Fibroblast of peridontal ligament (primary cell): ENCODE results near the gene KCTD1.
A peak's percentile ranks its signal among the peaks of the same experiment; 100 is the strongest.

Source experiments
- DNase-seq: peaks from one replicate; pipeline ENCODE4 v3.0.0-alpha.2; 2010; ENCODE audit errors: extremely low read depth

KCTD1 gene

DNA sequence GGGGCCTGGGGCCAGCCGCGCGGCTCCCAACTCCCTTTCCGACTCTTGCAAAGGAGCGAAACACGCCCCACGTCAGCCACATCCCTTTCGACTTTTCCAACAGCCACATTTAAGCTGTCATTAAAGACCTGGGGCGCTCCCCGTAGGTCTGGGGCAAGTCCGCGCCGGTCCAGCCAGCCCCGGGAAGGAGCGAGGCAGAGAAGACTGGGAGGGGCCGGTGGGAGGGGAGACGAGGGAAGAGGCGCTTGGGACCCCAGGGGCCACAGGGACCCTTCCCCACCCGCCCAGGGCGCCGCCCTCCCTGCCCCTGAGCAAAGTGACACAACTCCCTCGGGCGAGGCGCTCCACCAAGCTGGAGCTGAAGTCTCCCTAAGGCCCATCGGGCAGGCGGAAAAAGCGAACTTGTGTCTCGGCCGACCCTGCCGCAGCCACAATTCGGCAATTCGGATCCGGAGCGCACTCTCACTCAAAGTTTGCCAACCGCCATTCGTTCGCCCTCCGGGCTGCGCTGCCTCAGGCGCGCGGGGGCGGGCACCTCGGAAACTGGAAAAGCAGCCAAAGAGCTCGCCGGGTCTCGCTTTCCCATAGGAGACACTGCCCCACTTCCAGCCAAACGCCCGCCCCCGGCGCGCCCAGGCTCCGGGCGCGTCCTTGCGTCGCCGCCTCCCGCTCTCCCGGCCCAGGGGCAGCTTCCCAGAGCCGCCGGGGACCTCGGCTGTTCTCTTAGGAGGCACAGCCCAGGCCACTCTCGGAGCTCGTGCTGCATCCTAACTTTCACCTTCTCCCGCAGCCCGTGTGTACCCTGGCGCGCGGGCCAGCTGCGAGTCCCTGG is 1.1 kb upstream of the KCTD1 start:
- peak; percentile 40 for DNase-seq

DNA sequence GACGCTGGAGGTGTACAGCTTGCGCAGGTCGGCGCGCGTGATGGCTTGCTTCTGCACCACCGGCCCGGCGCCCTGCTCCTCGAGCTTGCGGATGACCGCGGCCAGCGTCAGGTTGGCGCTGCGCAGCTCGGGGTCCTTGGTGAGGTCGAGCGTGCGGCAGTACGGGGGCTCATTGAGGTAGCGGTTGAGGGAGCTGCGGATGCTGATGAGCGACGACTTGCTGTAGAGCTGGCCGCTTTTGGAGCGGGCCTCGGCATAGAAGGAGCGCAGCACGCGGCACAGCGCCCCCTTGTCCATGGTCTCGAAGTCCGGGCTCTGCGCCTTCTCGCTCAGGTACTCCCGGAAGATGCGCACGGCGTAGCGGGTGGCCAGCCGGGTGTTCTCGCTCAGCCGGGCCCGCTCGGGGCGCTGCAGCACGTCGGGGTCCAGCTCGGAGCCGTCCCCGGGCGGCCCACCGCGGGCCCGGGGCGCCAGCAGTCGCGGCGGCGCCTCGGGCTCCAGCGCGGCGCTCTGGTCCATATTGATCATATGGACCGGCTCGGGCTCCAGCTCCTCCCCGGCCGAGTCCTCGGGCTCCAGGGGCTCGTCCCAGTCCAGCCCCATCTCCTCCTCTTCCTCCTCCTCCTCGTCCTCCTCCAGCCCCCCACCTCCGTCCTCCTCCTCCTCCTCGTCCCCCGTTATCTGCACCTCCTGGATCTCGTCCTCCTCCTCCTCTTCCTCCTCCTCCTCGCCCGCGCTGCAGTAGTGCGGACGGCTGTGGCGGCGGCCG is 523 bp downstream of the KCTD1 start:
- peak; percentile 69 for DNase-seq

DNA sequence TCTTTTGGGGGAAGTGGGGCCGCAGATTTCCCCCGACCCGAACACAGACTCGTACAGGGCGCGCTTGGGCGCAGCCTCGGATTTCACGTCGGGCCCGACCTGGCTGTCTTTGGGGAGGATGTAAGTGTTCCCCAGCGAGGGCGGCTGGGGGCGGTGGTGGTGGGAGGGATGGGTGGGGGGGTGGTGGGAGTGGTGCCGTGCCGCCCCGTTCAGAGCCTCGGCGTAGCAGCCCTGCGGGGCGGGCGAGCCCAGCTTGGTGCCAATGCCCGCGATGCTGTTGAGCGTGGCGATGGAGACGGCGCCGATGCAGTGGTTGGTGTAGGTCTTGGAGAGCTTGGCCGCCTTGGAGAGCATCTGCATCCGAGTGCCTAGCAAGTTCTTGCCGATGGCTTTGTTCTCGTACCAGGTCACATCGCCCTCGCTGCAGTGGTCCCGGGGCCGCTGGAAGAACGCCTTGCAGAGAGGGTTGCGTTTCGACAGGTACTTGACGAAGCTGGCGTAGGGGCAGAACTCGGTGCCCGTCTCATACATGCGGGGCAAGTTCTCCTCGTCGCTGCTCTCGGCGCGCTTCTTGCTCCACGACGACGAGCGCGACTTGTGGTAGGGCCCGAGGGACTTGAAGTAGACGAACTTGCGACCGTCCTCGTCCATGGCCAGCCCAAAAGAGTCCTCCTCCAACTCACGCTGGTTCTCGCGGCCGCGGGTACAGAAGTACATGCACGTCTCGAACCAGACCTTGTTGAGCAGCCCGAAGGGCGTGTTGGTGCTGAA is 1.3 kb downstream of the KCTD1 start:
- no peak for DNase-seq

DNA sequence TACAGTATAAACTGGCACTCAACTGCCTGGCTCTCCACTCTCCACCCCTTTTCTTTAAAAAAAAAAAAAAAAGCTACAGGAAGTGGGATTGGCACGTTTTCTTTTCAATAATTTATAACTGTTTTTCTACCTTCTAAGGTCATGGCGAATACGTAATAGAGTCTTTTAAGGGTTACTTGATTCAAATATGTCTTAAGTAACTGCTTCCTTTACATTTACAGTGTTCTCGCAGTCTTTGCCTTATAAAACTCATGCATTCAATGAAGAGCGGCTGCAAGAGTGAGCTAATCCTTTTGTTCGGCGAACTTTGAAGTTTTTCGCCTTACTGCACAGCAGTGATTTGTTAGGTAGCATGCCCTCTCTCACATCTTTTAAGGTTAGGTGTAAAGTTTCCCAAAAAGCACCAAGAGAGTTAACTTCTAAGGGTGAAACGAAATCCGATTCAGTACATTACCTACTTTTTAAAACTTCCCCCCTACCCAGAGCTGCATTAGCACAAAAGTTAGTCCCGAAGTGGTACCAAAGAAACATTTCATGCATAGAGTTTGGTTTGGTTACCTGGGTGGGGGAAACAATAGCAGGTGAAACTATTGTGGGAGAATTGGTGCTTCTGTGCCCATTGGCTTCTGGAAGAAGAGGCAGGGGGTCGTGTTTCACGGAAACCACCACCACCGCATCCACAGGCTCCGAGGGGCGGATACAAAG is 2.0 kb downstream of the KCTD1 start:
- DNase-seq = peak; percentile 36

DNA sequence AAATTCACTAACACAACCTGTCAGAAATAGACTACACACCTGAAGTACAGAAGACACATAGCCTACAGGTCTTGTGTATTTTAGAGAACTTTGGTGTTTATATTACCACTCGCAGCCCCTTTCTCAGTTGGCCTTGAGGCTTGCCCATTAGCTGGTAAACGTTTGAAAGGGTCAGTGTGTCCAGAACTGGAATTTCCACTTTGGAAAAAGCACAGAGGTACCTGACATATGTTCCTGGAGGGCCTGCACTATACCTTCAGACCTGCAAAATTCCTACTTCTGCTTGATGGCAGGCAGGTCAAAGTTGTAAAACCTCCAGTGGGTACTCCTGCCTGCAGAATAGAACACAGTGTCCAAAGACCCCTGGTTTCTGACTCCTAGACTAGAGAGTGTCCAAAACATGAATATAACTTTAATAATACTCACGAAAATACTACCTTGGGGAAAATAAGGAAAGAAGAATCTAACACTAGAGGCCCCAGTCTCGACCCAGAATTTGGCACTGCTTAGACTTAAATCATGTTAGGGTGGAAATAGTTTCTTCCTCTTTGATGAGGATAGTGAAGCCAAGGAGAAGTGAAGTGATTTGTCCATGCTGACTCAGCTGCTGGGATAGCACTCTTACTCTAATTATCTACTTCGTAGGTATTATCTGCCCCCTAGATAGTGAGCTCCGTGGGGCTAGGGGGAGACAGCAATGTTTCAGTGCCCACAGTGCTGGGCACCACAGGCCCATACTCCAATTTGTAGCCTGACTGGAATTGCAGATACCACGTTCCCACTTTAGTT is 2.8 kb downstream of the KCTD1 start:
- no peak for DNase-seq

DNA sequence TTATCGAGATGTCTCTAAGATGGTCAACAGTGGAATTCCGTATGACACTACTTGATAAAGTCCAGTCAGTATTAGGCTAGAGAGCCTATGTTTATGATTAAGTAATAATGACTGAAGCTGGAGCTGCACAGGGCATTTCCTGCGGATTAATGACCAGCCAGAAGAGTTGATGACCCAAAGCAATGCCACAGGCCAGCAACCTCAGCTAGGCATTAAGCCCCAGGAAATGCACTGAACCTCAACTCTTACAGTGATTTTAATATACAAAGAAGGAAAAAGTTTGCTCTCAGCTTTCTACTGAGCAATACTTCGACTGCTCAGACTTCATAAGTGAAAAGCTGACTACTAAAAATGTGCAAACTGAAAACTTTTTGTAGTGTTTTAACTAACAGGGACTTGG is 3.9 kb downstream of the KCTD1 start:
- no peak for DNase-seq

DNA sequence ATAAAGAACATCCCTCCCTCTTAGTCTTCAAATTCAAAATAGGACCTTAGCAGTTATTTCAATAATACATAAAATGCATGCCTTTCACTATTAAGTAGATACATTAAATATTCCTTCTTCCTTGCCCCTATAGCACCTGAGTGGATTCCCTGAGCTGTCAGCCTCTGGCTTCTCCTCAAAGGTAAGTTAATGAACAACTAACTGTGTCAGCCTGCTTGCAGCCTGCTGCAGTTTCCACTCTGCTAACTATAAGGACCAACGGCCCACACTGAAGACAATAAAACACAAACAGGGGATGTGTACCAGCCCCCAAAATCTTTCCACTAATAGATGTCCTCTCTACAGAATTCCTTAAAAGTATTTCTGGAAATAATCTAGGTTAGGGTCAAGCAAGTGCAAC is 5.0 kb downstream of the KCTD1 start:
- DNase-seq = no peak

DNA sequence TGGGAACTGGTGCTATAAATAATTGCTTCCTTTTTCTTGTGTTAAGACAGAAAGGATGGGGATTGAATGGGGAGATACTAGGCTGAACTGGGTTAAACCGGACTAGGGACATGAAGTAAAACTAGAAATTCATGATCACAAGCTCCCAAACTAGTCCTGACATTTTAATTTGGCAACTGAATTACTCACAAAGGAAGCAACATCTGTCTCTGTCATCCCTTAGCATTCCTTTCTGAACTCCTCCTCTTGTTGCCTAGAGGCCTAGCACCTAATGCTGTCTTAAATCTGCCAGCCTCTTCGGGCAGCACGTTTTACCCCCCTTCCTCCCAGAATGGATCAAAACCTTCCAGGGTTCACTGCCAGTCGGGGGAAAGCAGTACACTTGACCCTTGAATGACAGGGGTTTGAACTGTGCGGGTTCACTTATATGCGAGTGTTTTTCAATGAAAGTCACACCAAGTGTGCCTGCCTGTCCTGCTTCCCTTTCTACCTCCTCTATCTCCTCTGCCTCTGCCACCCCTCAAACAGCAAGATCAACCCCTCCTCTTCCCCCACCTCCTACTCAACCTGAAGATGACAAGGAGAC is 8.2 kb downstream of the KCTD1 start:
- no peak for DNase-seq

DNA sequence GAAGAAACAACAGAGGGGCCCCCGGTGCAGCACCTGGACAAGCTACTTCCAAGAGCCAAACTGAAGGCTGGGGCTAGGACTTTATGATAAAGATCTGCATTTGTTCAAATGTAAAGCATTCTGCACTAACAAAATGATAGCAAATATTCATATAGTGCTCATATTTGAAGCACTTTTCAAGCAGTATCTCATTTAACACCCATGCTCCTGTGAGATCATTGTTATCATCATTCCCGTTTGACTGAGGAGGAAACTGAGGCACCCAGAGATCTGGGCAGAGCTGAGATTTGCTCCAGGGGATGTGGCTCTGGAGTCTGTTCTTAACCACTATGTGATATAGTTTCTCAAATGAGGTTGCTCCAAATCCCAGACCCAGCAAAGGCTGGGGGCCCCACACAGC is 9.8 kb downstream of the KCTD1 start:
- DNase-seq = no peak

DNA sequence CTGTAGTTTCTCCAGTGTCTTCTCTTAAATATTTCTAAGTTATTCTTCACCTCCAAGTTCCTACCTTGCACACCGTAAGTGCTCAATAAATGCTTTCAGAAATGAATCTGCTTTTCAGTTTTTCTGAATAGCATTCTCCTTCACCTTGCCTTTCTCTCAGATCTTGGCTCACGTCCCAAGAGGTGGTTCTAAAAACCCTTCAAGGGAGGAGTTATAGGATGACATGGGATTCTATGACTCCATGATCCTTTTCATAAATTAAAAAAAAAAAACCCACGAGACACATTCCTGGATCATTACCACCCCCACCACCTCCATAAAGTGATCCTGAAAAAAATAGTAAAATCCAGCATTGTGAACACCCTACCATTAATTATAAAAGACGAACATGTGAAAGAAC is 11.7 kb downstream of the KCTD1 start:
- no peak for DNase-seq

DNA sequence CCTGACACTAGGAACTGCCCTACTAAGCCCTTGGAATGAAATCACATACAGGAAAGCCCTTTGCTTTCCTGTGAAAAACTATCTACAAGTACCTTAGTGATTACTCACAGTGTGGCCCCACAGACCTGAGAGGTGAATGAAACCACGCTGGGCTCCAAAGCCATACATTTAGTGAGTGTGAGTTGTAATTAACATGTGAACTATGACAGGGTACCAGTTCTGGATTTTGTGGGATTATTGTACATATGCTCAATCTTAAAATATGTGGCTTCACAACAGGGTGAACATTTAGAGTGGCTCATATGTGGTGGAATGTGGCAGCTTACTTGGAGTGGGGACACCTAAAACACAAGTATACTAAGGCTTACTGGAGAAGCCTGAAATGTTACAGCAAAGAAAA is 12.3 kb downstream of the KCTD1 start:
- DNase-seq = no peak

DNA sequence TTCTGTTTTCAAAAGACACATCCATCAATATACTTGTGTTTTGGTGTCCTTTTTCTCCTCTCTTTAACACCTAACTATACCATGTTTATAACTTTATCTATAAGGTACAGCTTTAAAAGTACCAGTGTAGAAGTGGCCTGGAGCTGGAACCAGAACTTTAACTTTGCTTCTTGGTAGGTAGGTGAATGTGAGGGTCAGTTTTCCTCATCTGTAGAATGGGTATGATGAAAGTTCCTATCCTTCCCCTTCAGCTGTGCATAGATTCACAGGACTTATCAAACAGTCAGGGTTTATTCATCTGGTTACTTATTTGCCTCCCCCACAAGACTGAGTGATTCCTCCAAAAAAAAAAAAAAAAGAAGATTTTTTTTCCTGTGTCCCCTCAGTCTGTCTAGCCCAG is 12.7 kb downstream of the KCTD1 start:
- DNase-seq = no peak

DNA sequence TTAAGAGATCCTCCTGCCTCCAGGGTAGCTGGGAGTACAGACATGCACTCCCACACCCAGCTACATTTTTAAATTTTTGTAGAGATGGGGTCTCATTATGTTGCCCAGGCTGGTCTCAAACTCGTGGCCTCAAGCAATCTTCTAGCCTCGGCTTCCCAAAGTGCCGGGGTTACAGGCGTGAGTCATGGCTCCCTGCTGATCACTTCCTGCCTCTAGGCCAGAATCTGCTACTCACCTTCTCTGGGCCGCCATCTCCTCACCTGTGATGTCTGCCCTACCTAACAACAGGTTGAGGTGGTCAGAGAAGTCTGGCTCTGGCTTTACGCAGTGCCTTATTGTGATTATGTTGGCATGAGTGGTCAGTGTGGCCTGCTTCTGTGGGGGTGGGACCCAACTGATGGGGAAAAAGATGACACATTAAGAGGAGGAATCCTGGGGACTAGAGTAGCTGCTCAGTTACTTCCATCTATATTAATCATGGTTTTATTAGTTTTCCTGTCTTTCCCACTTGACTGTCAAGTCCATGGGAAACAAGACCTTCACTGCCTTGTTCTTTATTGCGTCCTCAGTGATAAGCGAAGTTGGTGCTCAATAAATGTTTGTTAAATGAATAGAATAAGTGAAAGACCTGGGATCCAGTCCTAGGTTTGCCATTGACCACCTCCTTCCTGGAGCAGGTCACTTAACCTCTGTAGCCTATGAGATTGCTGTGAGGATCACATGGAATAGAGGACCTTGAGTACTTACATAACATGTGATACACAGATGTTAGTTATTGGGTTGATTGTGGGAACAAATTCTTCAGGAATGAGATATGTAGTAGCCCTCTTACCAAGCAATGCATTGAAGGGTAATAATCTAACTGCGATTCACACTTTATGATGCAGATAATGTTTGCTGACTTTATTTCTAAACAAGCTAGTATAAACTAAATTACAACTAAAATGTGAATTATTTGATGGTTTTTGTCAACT is 15.7 kb downstream of the KCTD1 start:
- DNase-seq = no peak

DNA sequence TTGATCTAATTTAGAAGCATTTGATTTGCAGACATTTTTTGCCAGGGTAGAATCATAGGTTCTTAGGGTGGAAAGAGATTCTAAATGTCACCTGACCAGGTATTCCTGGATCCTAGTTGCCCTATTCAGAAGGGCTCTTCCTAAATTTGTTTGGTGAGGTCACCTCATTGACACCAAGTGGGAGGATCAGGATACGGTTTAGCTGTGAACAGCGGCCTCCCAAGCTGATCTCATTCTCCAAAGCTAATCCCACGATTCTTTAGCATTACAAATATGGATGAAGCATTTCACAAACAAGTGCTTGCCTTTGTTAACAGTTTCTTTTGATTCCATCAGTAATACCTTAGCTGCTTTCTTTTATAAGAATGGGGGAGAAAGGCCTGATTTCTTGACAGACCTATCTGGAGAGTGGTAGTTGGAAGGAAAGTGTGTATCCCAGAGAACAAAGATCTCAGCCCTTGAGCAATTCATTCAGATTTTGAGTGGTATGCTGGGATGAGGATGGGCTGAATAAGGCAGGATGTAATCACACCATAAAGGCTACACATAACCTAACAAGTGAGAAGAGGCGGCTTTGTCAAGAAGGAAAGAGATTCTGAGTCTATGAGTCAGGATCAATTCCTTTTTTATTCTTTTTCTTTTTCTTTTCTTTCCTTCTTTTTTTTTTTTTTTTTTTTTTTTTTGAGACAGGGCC is 16.6 kb downstream of the KCTD1 start:
- no peak for DNase-seq

DNA sequence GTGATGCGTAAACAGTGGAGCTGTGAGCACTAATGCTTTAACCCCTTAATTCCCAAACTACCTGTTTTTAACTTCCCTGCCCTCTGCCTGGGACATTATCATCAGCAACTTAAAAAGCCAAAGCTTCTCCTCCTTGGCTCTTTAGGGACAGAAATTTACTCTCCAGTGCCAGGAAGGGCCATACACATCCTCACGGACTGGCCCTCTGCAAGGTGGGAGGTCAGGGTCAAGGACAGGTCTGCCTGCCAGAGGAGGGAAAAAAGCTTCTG is 21.5 kb downstream of the KCTD1 start:
- DNase-seq = no peak

DNA sequence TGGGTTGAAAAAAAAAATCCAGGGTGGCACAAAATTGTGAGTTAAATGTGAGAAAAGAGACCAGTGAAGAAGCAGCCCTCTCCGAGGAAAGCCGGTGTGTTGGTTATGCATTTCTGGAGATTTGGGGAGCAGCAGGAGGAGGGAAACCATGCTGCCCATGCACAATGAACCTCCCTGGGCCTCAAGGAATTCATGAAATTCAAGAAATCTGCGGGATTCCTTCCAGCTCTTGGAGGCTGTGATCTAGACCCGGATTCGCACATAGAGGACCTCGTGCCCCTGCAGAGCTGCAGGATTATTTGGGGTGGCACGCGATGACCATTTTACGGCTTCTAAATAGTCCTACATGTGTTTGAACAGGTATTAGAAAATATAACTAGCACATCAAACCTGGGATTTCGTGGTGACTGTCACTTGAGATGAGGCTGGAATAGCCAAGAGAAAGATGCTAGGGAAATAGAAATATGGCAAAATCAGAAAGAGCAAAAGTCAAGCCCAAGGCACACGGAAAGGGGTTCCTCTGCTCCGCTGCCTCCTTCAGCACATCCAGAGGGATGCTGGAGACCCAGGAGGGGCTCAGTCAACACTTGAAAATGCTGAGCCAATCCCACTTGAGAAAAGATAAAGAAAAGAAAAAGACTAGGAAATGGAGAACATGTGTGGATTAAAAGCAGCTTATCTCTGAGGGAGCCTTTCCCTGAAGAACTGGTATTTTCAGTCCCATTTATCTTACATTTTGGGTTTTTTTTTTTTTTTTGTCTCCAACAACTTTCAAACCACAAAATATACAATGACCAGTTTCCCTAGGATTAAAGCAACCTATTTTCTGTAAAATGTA is 22.0 kb downstream of the KCTD1 start:
- no peak for DNase-seq

DNA sequence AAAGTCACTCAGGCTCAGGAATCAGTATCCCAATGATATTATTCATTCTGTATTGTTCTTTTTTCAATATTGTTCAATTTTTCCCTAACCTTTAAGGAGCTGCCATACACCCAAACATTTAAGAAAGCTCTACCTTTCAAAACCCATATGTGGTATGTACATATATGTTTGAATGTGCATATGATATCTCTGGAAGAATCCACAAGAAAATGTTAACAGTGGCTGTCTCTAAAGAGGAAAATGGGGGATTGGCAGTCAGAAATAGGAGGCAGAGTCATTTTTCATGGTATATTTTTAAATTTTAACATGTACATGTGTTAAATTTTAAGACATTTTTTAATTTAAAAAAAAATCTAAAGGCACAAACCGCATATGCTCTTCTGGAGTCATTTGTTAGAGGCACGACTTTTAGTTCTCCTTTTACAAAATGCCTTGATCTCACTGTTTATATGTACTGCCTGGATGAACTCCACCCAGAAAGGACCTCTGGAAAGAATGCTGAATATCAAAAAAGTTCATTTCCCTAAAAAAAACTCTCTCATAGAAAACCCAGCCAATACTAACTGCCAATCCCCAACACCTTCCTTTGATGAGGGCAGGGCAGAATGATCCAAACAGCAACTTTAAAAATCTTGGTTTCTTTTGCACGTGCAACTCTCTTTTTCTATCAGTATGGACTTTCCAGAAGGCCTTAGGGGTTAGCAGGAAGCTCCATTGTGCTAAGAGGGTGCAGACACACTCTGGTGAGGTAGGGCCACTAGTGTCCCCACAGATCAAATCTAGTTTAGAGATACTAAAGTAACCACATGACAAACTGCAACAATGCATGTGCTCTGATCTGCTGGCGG is 23.6 kb downstream of the KCTD1 start:
- no peak for DNase-seq
